HepG2 (cell line): Measurements from ENCODE around the gene COL18A1. TPM values are rescaled to one million over a fixed set of nuclear protein-coding genes. Genes with fewer than 3 reads are reported as not detected.

Experiments
- BCLAF1 ChIP-seq: fragments of 450-650 bp; IDR thresholded peaks from 2 replicates; pipeline ENCODE4 v1.6.1; 2017; ENCODE audit warnings: mild to moderate bottlenecking
- CEBPZ ChIP-seq: IDR thresholded peaks from 2 replicates; pipeline ENCODE4 v1.6.1; 2012; ENCODE audit warnings: low read length, improper control_type of control experiment
- CSRNP1 ChIP-seq: sonication (generic); formaldehyde crosslinking; IDR thresholded peaks from 2 replicates; pipeline ENCODE4 v1.8.1; 2023; ENCODE audit warnings: mild to moderate bottlenecking, missing genetic modification reagents
- CSRNP2 ChIP-seq: sonication (generic); formaldehyde crosslinking; conservative IDR thresholded peaks from 2 replicates; pipeline ENCODE4 v1.8.0; 2022; ENCODE audit warnings: low read depth, missing genetic modification reagents
- ELF4 ChIP-seq: sonication (generic); formaldehyde crosslinking; IDR thresholded peaks from 2 replicates; pipeline ENCODE4 v1.5.0; 2020; ENCODE audit warnings: missing genetic modification reagents, mild to moderate bottlenecking, moderate library complexity, borderline replicate concordance
- NAIF1 ChIP-seq: sonication (generic); formaldehyde crosslinking; IDR thresholded peaks from 2 replicates; pipeline ENCODE4 v1.5.0; 2020; ENCODE audit warnings: mild to moderate bottlenecking, missing genetic modification reagents, borderline replicate concordance
- NFYC ChIP-seq: IDR thresholded peaks from 2 replicates; pipeline ENCODE4 v1.6.1; 2016; ENCODE audit warnings: missing genetic modification reagents, missing compliant biosample characterization
- NR3C1 ChIP-seq: sonication (generic); formaldehyde crosslinking; IDR thresholded peaks from 2 replicates; pipeline ENCODE4 v1.4.0; 2020; ENCODE audit warnings: missing genetic modification reagents
- PCBP2 ChIP-seq: fragments of 200-400 bp; formaldehyde crosslinking; optimal IDR thresholded peaks from 2 replicates; pipeline ENCODE3; 2018; ENCODE audit warnings: low read length, low read depth; ENCODE audit not compliant: poor library complexity, severe bottlenecking
- RARA ChIP-seq: IDR thresholded peaks from 2 replicates; pipeline ENCODE4 v1.6.1; 2016; ENCODE audit warnings: missing genetic modification reagents, missing compliant biosample characterization
- TERF1 ChIP-seq: sonication (generic); formaldehyde crosslinking; IDR thresholded peaks from 2 replicates; pipeline ENCODE4 v1.8.0; 2022; ENCODE audit warnings: mild to moderate bottlenecking, missing genetic modification reagents, moderate library complexity
- TOPORS ChIP-seq: sonication (generic); formaldehyde crosslinking; IDR thresholded peaks from 2 replicates; pipeline ENCODE4 v1.8.0; 2023; ENCODE audit warnings: mild to moderate bottlenecking, missing genetic modification reagents
- ZNF296 ChIP-seq: sonication (generic); formaldehyde crosslinking; conservative IDR thresholded peaks from 2 replicates; pipeline ENCODE4 v1.5.0; 2020; ENCODE audit warnings: mild to moderate bottlenecking, missing genetic modification reagents
- ZNF546 ChIP-seq: sonication (generic); formaldehyde crosslinking; conservative IDR thresholded peaks from 2 replicates; pipeline ENCODE4 v1.8.1; 2023; ENCODE audit warnings: mild to moderate bottlenecking, missing genetic modification reagents
- ZNF639 ChIP-seq: conservative IDR thresholded peaks from 2 replicates; pipeline ENCODE4 v1.6.1; 2018; ENCODE audit warnings: missing genetic modification reagents
- ZNF75D ChIP-seq: sonication (generic); formaldehyde crosslinking; IDR thresholded peaks from 2 replicates; pipeline ENCODE4 v1.8.1; 2023; ENCODE audit warnings: missing genetic modification reagents, mild to moderate bottlenecking, borderline replicate concordance
- polyA plus RNA-seq, 8 experiments: library from polyadenylated mRNA; depleted of rRNA in 3 of 8; stranded (reverse) in 7 of 8; unstranded in 1 of 8; fragments of >200 nt; fragmentation: Illumina TruSeq in 4 of 8; extraction: Trizol in 4 of 8; gene quantifications; 2 replicates each; pipeline versions ENCODE4 v1.2.1 to v1.2.3, GENCODE V29; 2011 to 2016; ENCODE audit warnings: low read depth in 4 of 8, missing spikeins in 1 of 8, mixed read lengths in 1 of 8; ENCODE audit not compliant: insufficient read depth in 1 of 8
- total RNA-seq, 5 experiments: library from RNA; depleted of rRNA; stranded (reverse); fragments of >200 nt; fragmentation: Illumina TruSeq; extraction: Trizol; gene quantifications; 2 replicates each; pipeline ENCODE4 v1.2.3, GENCODE V29; 2016; ENCODE audit warnings: low read depth in 1 of 5

Gene COL18A1
- total and polyA plus RNA-seq, 2 of the 13 experiments (the other 11 are each of a cell fraction or from before 2014, with no cell fraction given), result 79.0 to 102 TPM

- no peak for TF ChIP-seq BCLAF1
- TF ChIP-seq RARA, result peak; percentile 94
- TF ChIP-seq ELF4, result no peak
- no peak; the same call in 1 of the 2 replicates for TF ChIP-seq CSRNP1 (CRISPR knock-in tag)
- TF ChIP-seq CEBPZ, result no peak
- no peak for TF ChIP-seq NR3C1
- TF ChIP-seq ZNF75D, result no peak
- no peak for TF ChIP-seq ZNF546
- no peak for TF ChIP-seq PCBP2
- no peak for TF ChIP-seq TERF1
- TF ChIP-seq NFYC (CRISPR knock-in tag), result peak; percentile 28; the same call in 1 of the 2 replicates
- TF ChIP-seq CSRNP2, result no peak
- peak; percentile 56 for TF ChIP-seq ZNF639 (CRISPR knock-in tag)
- TF ChIP-seq NAIF1 (CRISPR knock-in tag), result no peak; the same call in 1 of the 2 replicates
- TF ChIP-seq ZNF296 (CRISPR knock-in tag), result peak; percentile 90
- TF ChIP-seq TOPORS (CRISPR knock-in tag), result no peak
These were observed 66.7 kb downstream of the COL18A1 start (continued) for GRCh38 chr21:45471525-45472221.
